Ishikawa (cell line): Measurements from ENCODE around the gene PIGZ.

Experiments used
- CREB1 ChIP-seq: IDR thresholded peaks from 2 replicates; pipeline ENCODE4 v1.6.1; 2012; ENCODE audit warnings: low read depth
- EP300 ChIP-seq: IDR thresholded peaks from 2 replicates; pipeline ENCODE4 v1.6.1; 2012; ENCODE audit warnings: borderline replicate concordance
- MAX ChIP-seq: IDR thresholded peaks from 2 replicates; pipeline ENCODE4 v1.6.1; 2012
- RAD21 ChIP-seq: IDR thresholded peaks from 2 replicates; pipeline ENCODE4 v1.6.1; 2012; ENCODE audit warnings: low read depth

GRCh38 chr3:196994056-196994455 is 25.4 kb upstream of the PIGZ start:
- TF ChIP-seq EP300 (no peak), RAD21 (no peak), CREB1 (no peak), MAX (no peak)
